HG03354 (cell line): ENCODE measurements around the gene SEPHS2.
"Not testable (repeated sequence)": the region's sequence is repeated elsewhere in the genome, so short reads cannot be mapped to it uniquely, and the experiment has no call there.

Experiments
- ATAC-seq: cut with Tn5 transposase; IDR thresholded peaks from one replicate; pipeline ENCODE4 v1.9.1; 2021; ENCODE audit warnings: mild to moderate bottlenecking; ENCODE audit not compliant: unreplicated experiment, poor library complexity, severe bottlenecking

The SEPHS2 gene

GRCh38 chr16:30472328-30472942, 26.8 kb upstream of the SEPHS2 start, which contains the start of gene ITGAL:
Gene ITGAL, plus strand, starts transcription at chr16:30472742. Its CDS starts 96 bp downstream, at chr16:30472838.
- ATAC-seq = peak; percentile 54

- no peak for ATAC-seq
Measured at GRCh38 chr16:30470632-30470995, 24.9 kb upstream of the SEPHS2 start.

- no peak for ATAC-seq
Measured at GRCh38 chr16:30470170-30470512, 24.5 kb upstream of the SEPHS2 start.

- no peak for ATAC-seq
Measured at GRCh38 chr16:30464078-30464477, 18.4 kb upstream of the SEPHS2 start.

GRCh38 chr16:30461426-30461825, 15.8 kb upstream of the SEPHS2 start:
- not testable (repeated sequence) for ATAC-seq

- ATAC-seq = no peak
Measured at GRCh38 chr16:30459456-30459855, 13.8 kb upstream of the SEPHS2 start.

GRCh38 chr16:30458561-30459394, 13.1 kb upstream of the SEPHS2 start:
- peak; percentile 88 for ATAC-seq

GRCh38 chr16:30457743-30458560, 12.3 kb upstream of the SEPHS2 start:
- ATAC-seq = no peak

- ATAC-seq = no peak
Measured at GRCh38 chr16:30457256-30457655, 11.6 kb upstream of the SEPHS2 start.

- ATAC-seq = no peak
Measured at GRCh38 chr16:30456302-30456701, 10.6 kb upstream of the SEPHS2 start.

GRCh38 chr16:30452709-30453580, 7.3 kb upstream of the SEPHS2 start:
- not testable (repeated sequence) for ATAC-seq

GRCh38 chr16:30449116-30449435, 3.4 kb upstream of the SEPHS2 start:
- ATAC-seq = no peak

GRCh38 chr16:30447512-30448226, 2.0 kb upstream of the SEPHS2 start:
- ATAC-seq = no peak

- no peak for ATAC-seq
Measured at GRCh38 chr16:30446203-30446595, 525 bp upstream of the SEPHS2 start.

GRCh38 chr16:30445149-30445407, 596 bp downstream of the SEPHS2 start:
- no peak for ATAC-seq

- ATAC-seq = no peak
Measured at GRCh38 chr16:30444231-30445148, 1.2 kb downstream of the SEPHS2 start.

- ATAC-seq = no peak
Measured at GRCh38 chr16:30443631-30444030, 2.0 kb downstream of the SEPHS2 start.

- no peak for ATAC-seq
Measured at GRCh38 chr16:30439720-30440348, 5.8 kb downstream of the SEPHS2 start.
